ENCODE results near the gene TRPV2.

The TRPV2 gene

GRCh38 chr17:16474012-16474725, 58.8 kb downstream of the TRPV2 start:
- no peak for DNase-seq (ENCODE audit: low read depth)

- no peak for DNase-seq (ENCODE audit: low read depth)
These were observed 59.9 kb downstream of the TRPV2 start for GRCh38 chr17:16475179-16475704.

GRCh38 chr17:16477255-16477654, 61.9 kb downstream of the TRPV2 start:
- no peak for DNase-seq (ENCODE audit: low read depth)

GRCh38 chr17:16477666-16478065, 62.3 kb downstream of the TRPV2 start:
- no peak for DNase-seq (ENCODE audit: low read depth)

GRCh38 chr17:16478649-16479048, 63.3 kb downstream of the TRPV2 start:
- DNase-seq (ENCODE audit: low read depth) = no peak

GRCh38 chr17:16479264-16479663, 63.9 kb downstream of the TRPV2 start:
- DNase-seq (ENCODE audit: low read depth) = no peak

- DNase-seq (ENCODE audit: low read depth) = no peak
These were observed 65.6 kb downstream of the TRPV2 start for GRCh38 chr17:16480995-16481394.

- no peak for DNase-seq (ENCODE audit: low read depth)
These were observed 66.9 kb downstream of the TRPV2 start for GRCh38 chr17:16482253-16482652.

GRCh38 chr17:16483021-16483645, 67.8 kb downstream of the TRPV2 start:
- DNase-seq (ENCODE audit: low read depth) = no peak

GRCh38 chr17:16484445-16485175, 69.2 kb downstream of the TRPV2 start:
- DNase-seq (ENCODE audit: low read depth) = no peak

Data from stimulated activated CD8-positive, alpha-beta memory T cell treated with anti-CD3 and anti-CD28 coated beads, Interleukin-4, amount 100 ng/mL, for 24 hours (primary cell).